Loucy (cell line): ENCODE measurements around the gene CLPSL1.
"Not testable (repeated sequence)": the region's sequence is repeated elsewhere in the genome, so short reads cannot be mapped to it uniquely, and the experiment has no call there.

ENCODE experiments used
- H2AFZ ChIP-seq: fragments of 200-600 bp; sonication (generic); 2 replicates; pipeline ENCODE4 v1.6.0; 2016; ENCODE audit warnings: antibody characterized with exemption, mild to moderate bottlenecking, low read length, moderate library complexity
- H3F3A ChIP-seq: fragments of 200-600 bp; 2 replicates; pipeline ENCODE4 v1.6.0; 2016; ENCODE audit warnings: antibody characterized with exemption, low read depth, mild to moderate bottlenecking
- H3K27me3 ChIP-seq: fragments of 200-600 bp; sonication (generic); 2 replicates; pipeline ENCODE4 v1.6.1; 2014; ENCODE audit warnings: low read length, mild to moderate bottlenecking; ENCODE audit not compliant: insufficient read depth, poor library complexity, severe bottlenecking
- H3K36me3 ChIP-seq: fragments of 200-600 bp; sonication (generic); 2 replicates; pipeline ENCODE4 v1.6.1; 2016; ENCODE audit warnings: low read length; ENCODE audit not compliant: insufficient read depth
- H3K4me1 ChIP-seq: fragments of 200-600 bp; sonication (generic); 2 replicates; pipeline ENCODE4 v1.5.1; 2014; ENCODE audit warnings: low read length, mild to moderate bottlenecking; ENCODE audit not compliant: insufficient read depth, poor library complexity, severe bottlenecking
- H3K4me2 ChIP-seq: fragments of 200-600 bp; sonication (generic); 2 replicates; pipeline ENCODE4 v1.6.0; 2014; ENCODE audit warnings: antibody characterized with exemption, low read length, low read depth, mild to moderate bottlenecking; ENCODE audit not compliant: poor library complexity, severe bottlenecking
- H3K4me3 ChIP-seq: fragments of 200-600 bp; sonication (generic); 2 replicates; pipeline ENCODE4 v1.5.1; 2014; ENCODE audit warnings: low read length, mild to moderate bottlenecking, mixed read lengths; ENCODE audit not compliant: poor library complexity, severe bottlenecking
- H3K79me2 ChIP-seq: fragments of 200-600 bp; sonication (generic); 2 replicates; pipeline ENCODE4 v1.6.1; 2014; ENCODE audit warnings: low read length; ENCODE audit not compliant: insufficient read depth
- H3K9ac ChIP-seq: fragments of 200-600 bp; sonication (generic); 2 replicates; pipeline ENCODE4 v1.6.0; 2014; ENCODE audit warnings: mild to moderate bottlenecking, low read depth, low read length, moderate library complexity; ENCODE audit not compliant: poor library complexity, severe bottlenecking
- H3K9me2 ChIP-seq: fragments of 200-600 bp; sonication (generic); replicated peaks from 2 replicates; pipeline ENCODE4 v1.6.1; 2016; ENCODE audit warnings: low read depth, low read length, mixed read lengths
- H3K9me3 ChIP-seq: fragments of 200-600 bp; sonication (generic); 2 replicates; pipeline ENCODE4 v1.6.1; 2014; ENCODE audit warnings: mild to moderate bottlenecking, antibody characterized with exemption, low read length, low read depth; ENCODE audit not compliant: insufficient read depth
- H4K20me1 ChIP-seq: fragments of 200-600 bp; sonication (generic); 2 replicates; pipeline ENCODE4 v1.6.0; 2014; ENCODE audit warnings: antibody characterized with exemption, low read length, mild to moderate bottlenecking; ENCODE audit not compliant: insufficient read depth, poor library complexity, severe bottlenecking
- CTCF ChIP-seq: fragments of 200-600 bp; sonication (generic); conservative IDR thresholded peaks from 2 replicates; pipeline ENCODE4 v1.5.1; 2014; ENCODE audit warnings: mild to moderate bottlenecking, antibody characterized with exemption, low read length
- EZH2phosphoT487 ChIP-seq: fragments of 200-600 bp; IDR thresholded peaks from 2 replicates; pipeline ENCODE4 v1.6.1; 2018; ENCODE audit warnings: antibody characterized with exemption, mild to moderate bottlenecking, moderate library complexity, borderline replicate concordance

The CLPSL1 gene

GRCh38 chr6:35733633-35734032 lies 47.2 kb upstream of the CLPSL1 start:
- Histone ChIP-seq H4K20me1 (no peaks in the 10 kb centered on the region), H3K9ac (peak overlapping the region; percentile 88), H3F3A (peaks cover 6% of the 10 kb centered on the region; the same call in 1 of the 2 replicates), H3K27me3 (no peaks in the 10 kb centered on the region), H3K9me2 (no peaks in the 10 kb centered on the region), H3K4me1 (peaks cover 53% of the 10 kb centered on the region), H3K9me3 (no peaks in the 10 kb centered on the region), H3K4me2 (no peak overlapping the region), H2AFZ (no peak overlapping the region), H3K36me3 (no peaks in the 10 kb centered on the region), H3K79me2 (peaks cover 16% of the 10 kb centered on the region; the same call in 1 of the 2 replicates), H3K4me3 (no peak overlapping the region)
- TF ChIP-seq EZH2phosphoT487 (no peak), CTCF (no peak)

GRCh38 chr6:35734319-35734718 lies 46.5 kb upstream of the CLPSL1 start:
- H3K9me3 ChIP-seq, H4K20me1 ChIP-seq, H3K27me3 ChIP-seq, H2AFZ ChIP-seq, H3K9ac ChIP-seq, H3K4me3 ChIP-seq, H3K4me2 ChIP-seq, H3K9me2 ChIP-seq, H3K36me3 ChIP-seq, H3F3A ChIP-seq: not testable (repeated sequence)
- Histone ChIP-seq H3K79me2 (peaks cover 15% of the 10 kb centered on the region; the same call in 1 of the 2 replicates), H3K4me1 (peaks cover 47% of the 10 kb centered on the region)

GRCh38 chr6:35735452-35735851 lies 45.4 kb upstream of the CLPSL1 start:
- no peak overlapping the region for H3K4me3 ChIP-seq
- peaks cover 35% of the 10 kb centered on the region for H3K4me1 ChIP-seq
- no peaks in the 10 kb centered on the region for H4K20me1 ChIP-seq
- H3K9ac ChIP-seq: peak overlapping the region; percentile 2
- peaks cover 9% of the 10 kb centered on the region; the same call in 1 of the 2 replicates for H3K79me2 ChIP-seq
- no peak overlapping the region for H2AFZ ChIP-seq
- H3K36me3 ChIP-seq: no peaks in the 10 kb centered on the region
- no peaks in the 10 kb centered on the region for H3K27me3 ChIP-seq
- H3K4me2 ChIP-seq: no peak overlapping the region
- no peak for TF ChIP-seq CTCF
- TF ChIP-seq EZH2phosphoT487: no peak
- H3K9me3 ChIP-seq: no peaks in the 10 kb centered on the region
- H3K9me2 ChIP-seq: no peaks in the 10 kb centered on the region
- peaks cover 6% of the 10 kb centered on the region; the same call in 1 of the 2 replicates for H3F3A ChIP-seq

GRCh38 chr6:35736253-35736894 lies 44.4 kb upstream of the CLPSL1 start:
- no peaks in the 10 kb centered on the region for H3F3A ChIP-seq
- 0 out of 2 replicates have a peak, but pooled peaks cover 4% of the 10 kb centered on the region for H3K79me2 ChIP-seq
- H3K9ac ChIP-seq: peak overlapping the region; percentile 2
- peaks cover 28% of the 10 kb centered on the region for H3K4me1 ChIP-seq
- H3K9me3 ChIP-seq: no peaks in the 10 kb centered on the region
- H4K20me1 ChIP-seq: no peaks in the 10 kb centered on the region
- no peak overlapping the region; the same call in 1 of the 2 replicates for H2AFZ ChIP-seq
- peak overlapping the region; percentile 8 for H3K4me2 ChIP-seq
- TF ChIP-seq EZH2phosphoT487: no peak
- peak; percentile 95 for TF ChIP-seq CTCF
- H3K9me2 ChIP-seq: no peaks in the 10 kb centered on the region
- H3K27me3 ChIP-seq: no peaks in the 10 kb centered on the region
- H3K4me3 ChIP-seq: no peak overlapping the region
- no peaks in the 10 kb centered on the region for H3K36me3 ChIP-seq
